ENCODE measurements around the gene BCAS4.
A peak's percentile ranks its signal among the peaks of the same experiment; 100 is the strongest.

Gene BCAS4

DNA sequence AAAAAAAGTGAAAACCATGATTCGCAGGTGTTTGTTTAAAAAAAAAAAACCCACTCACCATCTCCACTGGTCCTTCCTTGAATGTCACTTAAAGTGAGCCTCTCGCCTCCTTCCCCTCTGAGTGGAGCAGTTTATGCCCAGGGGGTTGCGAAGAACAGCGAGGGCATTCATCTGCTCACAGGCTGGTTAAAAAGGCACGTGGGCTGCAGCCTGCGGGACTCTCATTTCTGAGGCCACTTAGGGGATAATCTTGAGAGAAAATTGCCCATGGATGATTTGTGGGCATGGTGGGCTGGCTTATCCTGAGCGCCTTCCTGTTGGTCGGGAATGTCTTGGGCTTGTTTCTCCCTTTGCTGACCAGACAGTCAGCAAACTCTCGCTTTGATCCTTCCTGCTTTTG, 18.9 kb downstream of the BCAS4 start:
- H3K27ac ChIP-seq (ENCODE audit: low read depth, low read length): no peak overlapping the region
- H3K4me3 ChIP-seq (ENCODE audit: low read depth, low read length): no peak overlapping the region
- H3K36me3 ChIP-seq (ENCODE audit: insufficient read depth, low read length): no peaks in the 10 kb centered on the region
- H2AFZ ChIP-seq (ENCODE audit: low read length, unreplicated experiment): no peak overlapping the region
- no peaks in the 10 kb centered on the region for H3K27me3 ChIP-seq (ENCODE audit: insufficient read depth, low read length)
- no peaks in the 10 kb centered on the region for H3K79me2 ChIP-seq (ENCODE audit: control insufficient read depth, insufficient read depth, low read length, unreplicated experiment)
- H3K4me1 ChIP-seq (ENCODE audit: control insufficient read depth, insufficient read depth, low read length, unreplicated experiment): peaks cover 11% of the 10 kb centered on the region

DNA sequence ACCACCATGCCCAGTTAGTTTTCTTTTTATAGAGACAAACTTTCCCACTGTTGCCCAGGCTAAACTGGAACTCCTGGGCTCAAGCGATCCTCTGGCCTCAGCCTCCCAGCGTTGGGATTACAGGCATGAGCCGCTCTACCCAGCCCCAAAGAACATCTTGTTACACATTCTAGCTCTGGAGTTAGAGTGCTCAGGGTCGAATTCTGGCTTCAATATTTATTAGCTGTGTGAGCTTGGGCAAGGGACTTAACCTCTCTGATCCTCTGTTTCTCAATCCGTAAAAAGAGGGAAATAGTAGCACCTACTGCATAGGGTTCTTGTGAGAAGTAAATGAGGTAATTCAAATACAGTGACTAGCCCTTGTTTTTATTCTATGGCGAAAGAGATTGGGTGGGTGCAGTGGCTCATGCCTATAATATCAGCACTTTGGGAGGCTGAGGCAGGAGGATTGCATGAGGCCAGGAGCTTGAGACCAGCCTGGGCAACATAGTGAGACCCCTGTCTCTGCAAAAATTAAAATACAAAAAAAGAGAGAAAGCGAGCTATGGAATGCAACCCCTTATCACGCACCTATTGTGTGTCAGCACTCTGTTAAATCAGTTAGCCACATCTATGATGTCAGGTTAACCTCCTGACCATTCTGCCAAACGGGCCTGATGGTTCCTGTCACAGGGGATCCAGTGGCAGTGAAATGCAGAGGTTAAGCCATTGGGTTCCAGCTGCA, 19.7 kb downstream of the BCAS4 start:
- no peaks in the 10 kb centered on the region for H3K36me3 ChIP-seq (ENCODE audit: insufficient read depth, low read length)
- H3K27ac ChIP-seq (ENCODE audit: low read depth, low read length): no peak overlapping the region
- H3K79me2 ChIP-seq (ENCODE audit: control insufficient read depth, insufficient read depth, low read length, unreplicated experiment): no peaks in the 10 kb centered on the region
- no peak overlapping the region for H2AFZ ChIP-seq (ENCODE audit: low read length, unreplicated experiment)
- peaks cover 11% of the 10 kb centered on the region for H3K4me1 ChIP-seq (ENCODE audit: control insufficient read depth, insufficient read depth, low read length, unreplicated experiment)
- H3K27me3 ChIP-seq (ENCODE audit: insufficient read depth, low read length): no peaks in the 10 kb centered on the region
- H3K4me3 ChIP-seq (ENCODE audit: low read depth, low read length): no peak overlapping the region

DNA sequence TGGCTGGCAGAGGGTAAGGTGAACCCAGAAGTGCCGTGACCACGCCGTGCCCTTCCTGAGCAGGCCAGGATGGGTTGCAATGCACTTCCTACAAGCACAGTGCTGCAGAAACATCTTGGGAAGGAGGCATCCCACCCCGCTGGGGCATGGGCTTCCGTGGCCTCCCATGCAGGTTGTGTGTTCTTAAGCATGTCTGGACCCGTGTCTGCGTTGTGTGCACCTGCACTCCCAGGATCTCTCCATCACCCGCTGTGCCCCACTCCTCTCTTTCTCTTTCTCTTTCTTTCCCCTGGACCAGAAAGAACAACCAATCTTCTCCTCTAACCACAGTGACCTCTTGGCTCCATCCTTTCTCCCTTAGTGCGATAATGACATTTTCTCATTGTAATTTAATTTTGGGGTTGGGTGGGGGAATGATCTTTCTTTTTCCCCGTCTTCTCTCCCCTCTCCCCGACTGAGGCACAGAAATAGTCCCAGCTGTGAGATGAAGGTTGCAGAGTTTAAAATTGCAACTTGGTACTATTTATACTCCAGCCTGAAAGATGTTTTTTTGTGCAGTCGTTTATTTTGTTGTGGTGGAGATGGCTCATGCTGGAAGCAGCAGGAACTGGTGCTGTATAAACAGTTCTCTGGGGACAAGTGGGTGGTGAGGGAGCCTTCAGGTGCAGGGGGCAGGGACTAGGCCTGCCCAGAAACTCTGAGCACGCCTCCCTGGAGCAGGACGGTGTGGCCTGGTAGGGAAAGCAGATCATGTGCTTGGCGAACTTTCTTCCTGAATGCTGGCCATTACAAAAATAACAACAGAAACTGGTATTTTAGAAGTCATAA, 20.5 kb downstream of the BCAS4 start:
- Histone ChIP-seq H3K4me3 (ENCODE audit: low read depth, low read length) (no peak overlapping the region), H3K4me1 (ENCODE audit: control insufficient read depth, insufficient read depth, low read length, unreplicated experiment) (peaks cover 11% of the 10 kb centered on the region), H3K27me3 (ENCODE audit: insufficient read depth, low read length) (no peaks in the 10 kb centered on the region), H3K27ac (ENCODE audit: low read depth, low read length) (no peak overlapping the region), H3K36me3 (ENCODE audit: insufficient read depth, low read length) (no peaks in the 10 kb centered on the region), H2AFZ (ENCODE audit: low read length, unreplicated experiment) (no peak overlapping the region), H3K79me2 (ENCODE audit: control insufficient read depth, insufficient read depth, low read length, unreplicated experiment) (no peaks in the 10 kb centered on the region)

DNA sequence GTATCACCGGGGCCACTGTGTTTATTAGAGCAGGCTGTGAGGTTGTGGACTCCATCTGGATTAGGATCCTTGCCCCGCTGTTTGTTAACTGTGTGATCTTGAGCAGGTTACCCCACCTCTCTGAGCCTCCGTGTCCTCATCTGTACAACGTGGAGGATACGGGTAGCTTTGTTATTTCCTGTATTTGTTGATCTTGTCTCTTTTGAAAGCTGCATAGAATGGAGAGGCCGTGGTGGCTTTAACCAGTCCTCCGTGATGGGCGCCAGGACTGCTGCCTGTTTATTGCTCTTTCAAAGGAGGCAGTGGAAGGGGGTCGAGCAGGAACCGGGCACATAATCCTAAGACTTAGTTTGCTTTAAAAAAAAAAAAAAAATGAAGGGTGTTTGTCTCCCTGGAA, 22.9 kb downstream of the BCAS4 start:
- Histone ChIP-seq H3K27me3 (ENCODE audit: insufficient read depth, low read length) (no peaks in the 10 kb centered on the region), H3K4me1 (ENCODE audit: control insufficient read depth, insufficient read depth, low read length, unreplicated experiment) (peaks cover 11% of the 10 kb centered on the region), H3K36me3 (ENCODE audit: insufficient read depth, low read length) (no peaks in the 10 kb centered on the region), H2AFZ (ENCODE audit: low read length, unreplicated experiment) (no peak overlapping the region), H3K79me2 (ENCODE audit: control insufficient read depth, insufficient read depth, low read length, unreplicated experiment) (no peaks in the 10 kb centered on the region), H3K27ac (ENCODE audit: low read depth, low read length) (no peak overlapping the region), H3K4me3 (ENCODE audit: low read depth, low read length) (no peak overlapping the region)

DNA sequence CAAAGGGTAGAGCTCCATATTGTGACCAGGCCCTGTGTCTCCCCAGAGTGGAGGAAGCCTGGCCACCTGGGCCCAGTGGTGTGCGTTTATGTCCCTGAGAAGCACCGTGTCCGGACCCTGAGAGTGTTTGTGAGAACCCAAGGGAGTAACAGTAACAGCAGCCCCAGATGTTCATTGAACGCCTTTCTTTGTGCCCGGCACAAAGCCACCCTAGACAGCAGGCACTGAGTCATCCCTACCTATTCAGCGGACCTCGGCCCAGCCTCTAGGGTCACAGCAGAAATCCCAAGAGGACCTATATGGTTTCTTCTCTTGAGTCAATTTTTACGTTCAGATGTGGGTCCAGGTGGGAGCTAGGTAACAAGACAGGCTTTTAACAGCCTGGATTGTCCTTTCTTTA, 24.5 kb downstream of the BCAS4 start:
- no peaks in the 10 kb centered on the region for H3K36me3 ChIP-seq (ENCODE audit: insufficient read depth, low read length)
- no peaks in the 10 kb centered on the region for H3K79me2 ChIP-seq (ENCODE audit: control insufficient read depth, insufficient read depth, low read length, unreplicated experiment)
- H3K27ac ChIP-seq (ENCODE audit: low read depth, low read length): no peak overlapping the region
- H3K27me3 ChIP-seq (ENCODE audit: insufficient read depth, low read length): no peaks in the 10 kb centered on the region
- H3K4me1 ChIP-seq (ENCODE audit: control insufficient read depth, insufficient read depth, low read length, unreplicated experiment): peaks cover 17% of the 10 kb centered on the region
- no peak overlapping the region for H3K4me3 ChIP-seq (ENCODE audit: low read depth, low read length)
- H2AFZ ChIP-seq (ENCODE audit: low read length, unreplicated experiment): no peak overlapping the region

DNA sequence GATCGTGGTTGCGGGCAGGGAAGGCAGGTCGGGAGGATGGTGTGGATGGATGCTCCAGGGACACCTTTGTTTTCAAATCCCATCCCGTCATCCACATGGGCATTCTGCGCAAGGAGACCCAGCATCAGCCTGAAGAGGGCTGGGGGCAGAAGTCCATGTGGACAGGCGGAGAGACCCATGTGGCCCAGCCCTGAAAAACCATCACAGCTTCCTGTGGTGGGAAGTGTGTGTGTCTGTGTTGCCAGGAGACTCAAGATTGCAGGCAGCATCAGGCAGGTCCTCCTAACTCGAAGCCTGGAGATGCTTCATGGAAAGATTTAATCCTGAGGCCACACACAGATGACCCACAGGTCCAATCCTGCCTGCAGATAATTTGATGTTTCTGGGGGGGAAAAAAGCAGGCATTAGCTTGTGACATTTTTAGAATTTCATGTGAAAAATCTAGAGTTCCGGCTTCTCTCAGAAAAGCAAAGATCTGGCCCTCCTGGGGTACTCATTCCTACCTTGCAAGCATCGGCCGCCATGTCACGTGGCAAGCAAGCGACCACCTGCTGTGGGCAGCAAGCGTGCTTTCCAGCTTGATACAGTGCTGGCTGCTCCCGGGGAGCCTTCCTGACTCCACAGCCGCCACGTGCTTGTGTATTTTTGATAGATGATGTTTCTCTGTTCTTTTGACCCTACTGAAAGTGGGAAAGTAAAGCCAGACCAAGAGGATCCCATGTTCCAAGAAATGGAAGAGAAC, 25.8 kb downstream of the BCAS4 start:
- Histone ChIP-seq H2AFZ (ENCODE audit: low read length, unreplicated experiment) (no peak overlapping the region), H3K4me1 (ENCODE audit: control insufficient read depth, insufficient read depth, low read length, unreplicated experiment) (peaks cover 15% of the 10 kb centered on the region), H3K27me3 (ENCODE audit: insufficient read depth, low read length) (no peaks in the 10 kb centered on the region), H3K4me3 (ENCODE audit: low read depth, low read length) (no peak overlapping the region), H3K27ac (ENCODE audit: low read depth, low read length) (no peak overlapping the region), H3K36me3 (ENCODE audit: insufficient read depth, low read length) (no peaks in the 10 kb centered on the region), H3K79me2 (ENCODE audit: control insufficient read depth, insufficient read depth, low read length, unreplicated experiment) (no peaks in the 10 kb centered on the region)

DNA sequence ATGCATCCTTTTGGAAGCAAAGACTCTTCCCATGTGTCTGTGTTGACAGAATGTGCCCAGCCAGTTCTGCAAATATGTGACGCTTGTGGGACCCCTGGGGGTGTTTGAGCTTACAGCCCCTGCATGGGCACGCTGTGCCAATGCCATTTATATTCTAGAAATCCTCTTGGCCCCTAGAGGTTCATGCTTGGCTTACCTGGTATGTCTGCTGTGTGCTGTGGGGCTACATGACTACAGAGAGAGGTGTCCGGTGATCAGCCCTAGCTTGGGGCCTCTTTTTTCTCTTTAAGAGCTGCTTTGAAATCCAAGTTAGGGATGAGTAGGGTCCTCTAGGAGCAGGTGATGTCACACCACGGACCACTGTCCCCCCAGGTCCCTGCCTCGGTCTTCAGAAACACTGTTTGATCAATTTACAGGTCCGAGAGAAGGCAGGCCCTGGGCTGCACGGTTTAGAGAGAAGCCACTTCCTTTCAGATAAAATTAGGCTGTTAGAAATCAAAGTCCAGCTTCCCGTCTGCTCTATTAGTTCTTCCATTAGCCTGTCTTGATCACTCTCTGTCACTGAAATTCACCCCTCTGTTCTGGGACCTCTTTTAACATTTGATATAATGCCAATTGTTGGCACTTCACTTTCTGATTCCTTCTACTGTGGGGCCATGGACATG, 26.5 kb downstream of the BCAS4 start:
- Histone ChIP-seq H2AFZ (ENCODE audit: low read length, unreplicated experiment) (no peak overlapping the region), H3K4me1 (ENCODE audit: control insufficient read depth, insufficient read depth, low read length, unreplicated experiment) (peaks cover 12% of the 10 kb centered on the region), H3K4me3 (ENCODE audit: low read depth, low read length) (no peak overlapping the region), H3K27me3 (ENCODE audit: insufficient read depth, low read length) (no peaks in the 10 kb centered on the region), H3K36me3 (ENCODE audit: insufficient read depth, low read length) (no peaks in the 10 kb centered on the region), H3K79me2 (ENCODE audit: control insufficient read depth, insufficient read depth, low read length, unreplicated experiment) (no peaks in the 10 kb centered on the region), H3K27ac (ENCODE audit: low read depth, low read length) (no peak overlapping the region)

DNA sequence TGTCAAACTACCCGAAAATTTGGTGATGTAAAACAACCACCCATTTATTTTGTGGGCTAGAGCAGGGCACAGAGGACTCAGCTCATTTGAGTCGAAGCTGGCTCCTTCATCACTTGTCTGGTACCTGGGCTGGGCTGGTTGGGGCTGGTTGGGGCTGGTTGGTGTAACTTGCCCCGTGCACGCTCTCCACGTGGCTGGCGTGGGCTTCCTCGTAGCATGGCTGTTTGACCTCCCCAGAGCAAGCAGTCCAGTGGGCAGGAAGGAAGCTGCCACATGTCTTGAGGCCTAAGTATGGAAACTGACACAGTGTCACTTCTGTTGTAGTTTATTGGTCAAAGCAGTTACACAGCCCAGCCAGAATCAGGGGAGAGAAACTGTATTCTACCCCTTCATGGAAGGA, 27.1 kb downstream of the BCAS4 start:
- Histone ChIP-seq H3K4me3 (ENCODE audit: low read depth, low read length) (no peak overlapping the region), H3K36me3 (ENCODE audit: insufficient read depth, low read length) (no peaks in the 10 kb centered on the region)

DNA sequence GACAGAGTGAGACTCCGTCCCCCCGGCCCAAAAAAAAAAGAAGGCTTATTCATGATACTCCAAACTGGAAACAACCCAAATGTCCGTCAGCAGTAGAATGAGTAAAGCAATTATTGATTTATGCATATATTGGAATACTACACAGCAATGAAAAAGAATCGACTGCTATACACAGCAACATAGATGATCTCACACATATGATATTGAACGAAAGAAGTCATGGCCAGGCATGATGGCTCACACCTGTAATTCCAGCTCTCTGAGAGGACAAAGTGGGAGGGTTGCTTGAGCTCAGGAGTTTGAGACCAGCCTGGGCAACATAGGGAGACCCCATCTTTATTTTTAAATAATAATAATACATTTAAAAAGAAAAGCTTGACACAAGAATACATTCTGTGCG, 28.5 kb downstream of the BCAS4 start:
- H2AFZ ChIP-seq (ENCODE audit: low read length, unreplicated experiment): no peak overlapping the region
- H3K4me1 ChIP-seq (ENCODE audit: control insufficient read depth, insufficient read depth, low read length, unreplicated experiment): peaks cover 12% of the 10 kb centered on the region
- no peaks in the 10 kb centered on the region for H3K79me2 ChIP-seq (ENCODE audit: control insufficient read depth, insufficient read depth, low read length, unreplicated experiment)
- no peaks in the 10 kb centered on the region for H3K27me3 ChIP-seq (ENCODE audit: insufficient read depth, low read length)
- peak overlapping the region; percentile 55; the same call in 1 of the 2 replicates for H3K27ac ChIP-seq (ENCODE audit: low read depth, low read length)
- H3K36me3 ChIP-seq (ENCODE audit: insufficient read depth, low read length): no peaks in the 10 kb centered on the region
- H3K4me3 ChIP-seq (ENCODE audit: low read depth, low read length): no peak overlapping the region

More for the DNA sequence above, 27.1 kb downstream of the BCAS4 start:
- no peaks in the 10 kb centered on the region for H3K79me2 ChIP-seq (ENCODE audit: control insufficient read depth, insufficient read depth, low read length, unreplicated experiment)
- no peak overlapping the region for H3K27ac ChIP-seq (ENCODE audit: low read depth, low read length)
- H3K4me1 ChIP-seq (ENCODE audit: control insufficient read depth, insufficient read depth, low read length, unreplicated experiment): peaks cover 12% of the 10 kb centered on the region
- no peaks in the 10 kb centered on the region for H3K27me3 ChIP-seq (ENCODE audit: insufficient read depth, low read length)
- H2AFZ ChIP-seq (ENCODE audit: low read length, unreplicated experiment): no peak overlapping the region

DNA sequence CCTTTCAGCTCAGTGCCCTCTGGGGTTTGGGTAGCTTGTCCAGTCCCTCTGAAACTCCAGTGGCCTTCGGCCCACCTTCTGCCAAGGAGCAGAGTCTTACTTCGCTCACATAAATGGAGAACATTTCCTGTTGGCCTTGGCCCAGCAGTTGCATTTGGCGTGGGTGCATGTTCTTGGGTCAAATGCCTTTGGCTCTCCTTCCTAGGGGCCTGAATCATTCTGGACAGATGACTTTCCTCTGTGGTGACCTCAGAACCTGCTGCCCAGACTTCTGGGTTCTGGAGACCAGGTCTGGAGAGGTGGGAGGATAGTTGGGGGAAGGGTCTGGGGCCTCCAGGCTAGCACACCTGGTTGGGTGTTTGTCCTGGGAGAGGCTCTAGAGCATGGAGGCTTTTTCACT, 29.3 kb downstream of the BCAS4 start:
- Histone ChIP-seq H2AFZ (ENCODE audit: low read length, unreplicated experiment) (peak overlapping the region; percentile 59), H3K79me2 (ENCODE audit: control insufficient read depth, insufficient read depth, low read length, unreplicated experiment) (no peaks in the 10 kb centered on the region), H3K36me3 (ENCODE audit: insufficient read depth, low read length) (no peaks in the 10 kb centered on the region), H3K27ac (ENCODE audit: low read depth, low read length) (peak overlapping the region; percentile 55), H3K4me1 (ENCODE audit: control insufficient read depth, insufficient read depth, low read length, unreplicated experiment) (peaks cover 12% of the 10 kb centered on the region), H3K27me3 (ENCODE audit: insufficient read depth, low read length) (no peaks in the 10 kb centered on the region), H3K4me3 (ENCODE audit: low read depth, low read length) (peak overlapping the region; percentile 0; the same call in 1 of the 2 replicates)

All from ACC112 (cell line).